Choroid plexus epithelial cell (primary cell): Measurements from ENCODE around the gene C16orf78.

Experiments
- DNase-seq: peaks from one replicate; pipeline ENCODE4 v3.0.0-alpha.2; 2010; ENCODE audit warnings: low read depth
- H3K4me3 ChIP-seq: 2 replicates; pipeline ENCODE4 v1.5.1; 2011; ENCODE audit warnings: low read depth, mild to moderate bottlenecking, control low read depth, low read length, moderate library complexity
- TF ChIP-seq, protein P1 (sequence below): conservative IDR thresholded peaks from 2 replicates; pipeline ENCODE4 v1.5.1; 2011; ENCODE audit warnings: low read depth, mild to moderate bottlenecking, control low read depth, inconsistent platforms, low read length, moderate library complexity

C16orf78 gene

DNA sequence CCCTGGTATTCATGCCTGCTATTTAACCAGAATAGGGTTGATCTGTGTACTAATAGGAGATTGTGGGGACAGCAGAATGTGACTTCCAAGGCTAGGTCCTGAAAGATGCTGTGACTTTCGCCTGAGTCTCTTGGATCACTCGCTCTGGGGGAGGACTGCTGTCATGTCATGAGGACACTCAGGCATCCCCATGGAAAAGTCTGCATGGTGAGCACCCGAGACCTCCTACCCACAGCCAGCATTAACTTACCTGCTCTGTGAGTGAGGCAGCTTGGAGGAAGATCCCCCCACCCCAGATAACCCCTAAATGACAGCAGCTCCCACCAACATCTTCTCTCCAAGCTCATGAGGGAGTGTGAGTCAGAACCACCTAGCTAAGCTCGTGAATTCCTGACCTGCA is 30.3 kb upstream of the C16orf78 start:
- TF ChIP-seq, protein P1, sequence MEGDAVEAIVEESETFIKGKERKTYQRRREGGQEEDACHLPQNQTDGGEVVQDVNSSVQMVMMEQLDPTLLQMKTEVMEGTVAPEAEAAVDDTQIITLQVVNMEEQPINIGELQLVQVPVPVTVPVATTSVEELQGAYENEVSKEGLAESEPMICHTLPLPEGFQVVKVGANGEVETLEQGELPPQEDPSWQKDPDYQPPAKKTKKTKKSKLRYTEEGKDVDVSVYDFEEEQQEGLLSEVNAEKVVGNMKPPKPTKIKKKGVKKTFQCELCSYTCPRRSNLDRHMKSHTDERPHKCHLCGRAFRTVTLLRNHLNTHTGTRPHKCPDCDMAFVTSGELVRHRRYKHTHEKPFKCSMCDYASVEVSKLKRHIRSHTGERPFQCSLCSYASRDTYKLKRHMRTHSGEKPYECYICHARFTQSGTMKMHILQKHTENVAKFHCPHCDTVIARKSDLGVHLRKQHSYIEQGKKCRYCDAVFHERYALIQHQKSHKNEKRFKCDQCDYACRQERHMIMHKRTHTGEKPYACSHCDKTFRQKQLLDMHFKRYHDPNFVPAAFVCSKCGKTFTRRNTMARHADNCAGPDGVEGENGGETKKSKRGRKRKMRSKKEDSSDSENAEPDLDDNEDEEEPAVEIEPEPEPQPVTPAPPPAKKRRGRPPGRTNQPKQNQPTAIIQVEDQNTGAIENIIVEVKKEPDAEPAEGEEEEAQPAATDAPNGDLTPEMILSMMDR, result no peak
- no peak overlapping the region for H3K4me3 ChIP-seq

DNA sequence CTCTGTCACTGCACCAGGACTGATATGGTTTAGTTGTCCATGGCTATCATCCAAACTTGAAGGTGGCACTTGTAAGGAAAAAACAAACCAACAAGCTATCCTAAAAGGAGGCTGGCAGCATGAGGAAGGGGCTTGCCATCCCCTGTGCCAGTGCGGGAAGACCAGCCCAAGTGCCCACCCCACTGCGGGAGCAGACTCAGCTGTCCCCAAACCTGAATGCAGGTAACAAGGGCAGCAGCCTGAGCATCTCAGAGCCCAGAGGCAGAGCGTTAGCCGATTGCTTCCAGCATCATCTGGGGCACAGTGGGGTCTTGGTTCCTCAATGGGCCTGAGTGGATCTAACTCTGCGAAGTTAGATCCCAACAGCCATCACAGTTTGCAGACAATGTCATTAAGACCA is 29.2 kb upstream of the C16orf78 start:
- TF ChIP-seq, protein P1, result no peak
- H3K4me3 ChIP-seq, result no peak overlapping the region
- DNase-seq, result no peak

More for the DNA sequence above, 30.3 kb upstream of the C16orf78 start:
- DNase-seq, result no peak

DNA sequence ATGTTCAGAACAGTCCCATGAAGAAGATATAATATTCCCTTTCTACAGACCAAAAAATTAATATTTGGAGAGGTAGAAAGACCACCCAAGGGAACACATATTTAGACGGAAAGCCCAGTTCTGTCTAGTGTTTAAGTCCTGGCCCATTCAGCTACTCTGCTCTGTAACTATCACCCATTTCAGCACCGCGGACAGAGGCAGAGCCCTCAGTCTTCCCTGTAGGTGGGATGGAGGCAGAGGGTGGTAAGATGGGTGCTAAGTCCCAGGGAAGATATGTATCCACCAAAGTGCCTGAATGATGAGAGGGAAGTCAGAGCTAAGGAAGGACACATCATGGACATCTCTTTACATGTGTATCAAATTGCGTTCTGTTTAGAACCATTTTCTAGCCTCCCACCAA is 27.8 kb upstream of the C16orf78 start:
- TF ChIP-seq, protein P1, result no peak
- no peak overlapping the region for H3K4me3 ChIP-seq
- no peak for DNase-seq

DNA sequence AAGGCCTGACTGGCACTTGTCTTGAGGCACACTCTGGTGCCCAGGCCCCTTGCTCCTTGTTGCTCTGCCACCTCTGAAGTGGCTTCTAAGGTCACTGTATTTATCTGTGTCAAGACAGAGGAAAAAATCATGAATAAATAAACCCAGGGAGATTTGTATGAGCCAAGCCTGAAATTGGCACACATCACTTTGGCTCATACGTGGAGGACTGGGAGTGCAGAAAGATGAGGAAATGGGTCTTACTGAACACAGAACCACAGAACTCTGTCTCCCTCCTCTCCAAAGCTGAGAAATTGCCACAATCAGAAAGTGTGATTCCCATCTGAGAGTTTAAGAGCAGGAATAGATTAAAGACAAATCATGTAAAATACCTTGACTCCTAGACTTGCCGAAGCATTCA is 27.1 kb upstream of the C16orf78 start:
- TF ChIP-seq, protein P1, result no peak
- H3K4me3 ChIP-seq, result no peak overlapping the region
- no peak for DNase-seq

DNA sequence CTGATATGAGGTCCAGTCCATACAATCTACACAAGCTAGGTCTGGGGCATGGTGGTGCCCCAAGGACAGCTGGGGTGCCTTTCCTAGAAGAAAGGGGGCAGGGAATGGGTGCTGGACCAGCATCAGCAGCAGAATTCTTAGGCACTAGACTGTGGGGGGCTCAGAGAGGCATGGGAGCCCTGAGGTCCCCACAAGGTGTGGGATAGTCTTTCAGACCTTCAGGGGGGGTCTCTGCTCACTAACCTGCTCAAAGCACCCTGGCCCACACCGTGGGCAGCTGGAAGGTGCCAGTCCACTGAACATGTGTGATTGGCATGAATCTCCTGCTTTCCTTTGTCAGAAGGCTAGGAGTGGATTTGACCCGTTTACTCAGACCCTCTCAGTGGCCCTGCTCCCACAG is 26.1 kb upstream of the C16orf78 start:
- H3K4me3 ChIP-seq, result no peak overlapping the region
- DNase-seq, result no peak
- TF ChIP-seq, protein P1, result no peak

DNA sequence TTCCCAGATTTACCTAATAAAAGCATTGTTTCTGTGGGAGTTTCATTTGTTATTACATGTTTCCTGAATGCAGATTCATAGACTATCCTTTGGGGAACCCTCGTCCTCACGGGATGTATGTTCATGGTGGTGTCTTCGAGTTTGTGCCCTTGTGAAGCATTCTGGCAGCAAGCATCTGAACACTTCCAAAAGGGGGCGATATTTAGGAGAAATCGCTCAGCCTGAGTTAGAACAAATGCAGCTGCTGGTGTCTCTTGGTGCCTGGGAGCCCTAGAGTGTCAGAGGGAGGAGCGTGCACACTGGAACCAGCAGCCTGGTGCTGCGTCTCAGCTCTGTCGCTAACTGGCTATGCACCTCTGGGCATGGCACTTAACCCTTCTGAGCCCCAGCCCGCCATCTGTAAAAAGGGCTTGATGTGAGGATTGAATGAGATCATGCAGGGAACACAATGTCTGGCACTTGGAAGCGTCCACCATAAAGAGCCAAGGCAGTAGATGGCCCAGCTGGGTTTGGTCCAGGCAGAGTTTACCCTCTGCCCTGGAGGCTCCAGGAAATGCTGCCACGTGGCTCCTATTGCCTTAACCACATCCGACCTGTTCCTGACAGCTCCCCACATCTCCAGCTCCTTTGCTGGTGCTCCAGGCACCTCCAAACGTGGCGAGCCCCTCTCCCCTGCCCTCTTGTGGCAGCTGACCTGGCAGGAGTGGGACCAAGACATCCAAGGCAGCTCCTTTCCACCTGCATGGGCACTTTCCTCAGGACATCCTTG is 25.0 kb upstream of the C16orf78 start:
- TF ChIP-seq, protein P1, result peak; percentile 4
- DNase-seq, result no peak

DNA sequence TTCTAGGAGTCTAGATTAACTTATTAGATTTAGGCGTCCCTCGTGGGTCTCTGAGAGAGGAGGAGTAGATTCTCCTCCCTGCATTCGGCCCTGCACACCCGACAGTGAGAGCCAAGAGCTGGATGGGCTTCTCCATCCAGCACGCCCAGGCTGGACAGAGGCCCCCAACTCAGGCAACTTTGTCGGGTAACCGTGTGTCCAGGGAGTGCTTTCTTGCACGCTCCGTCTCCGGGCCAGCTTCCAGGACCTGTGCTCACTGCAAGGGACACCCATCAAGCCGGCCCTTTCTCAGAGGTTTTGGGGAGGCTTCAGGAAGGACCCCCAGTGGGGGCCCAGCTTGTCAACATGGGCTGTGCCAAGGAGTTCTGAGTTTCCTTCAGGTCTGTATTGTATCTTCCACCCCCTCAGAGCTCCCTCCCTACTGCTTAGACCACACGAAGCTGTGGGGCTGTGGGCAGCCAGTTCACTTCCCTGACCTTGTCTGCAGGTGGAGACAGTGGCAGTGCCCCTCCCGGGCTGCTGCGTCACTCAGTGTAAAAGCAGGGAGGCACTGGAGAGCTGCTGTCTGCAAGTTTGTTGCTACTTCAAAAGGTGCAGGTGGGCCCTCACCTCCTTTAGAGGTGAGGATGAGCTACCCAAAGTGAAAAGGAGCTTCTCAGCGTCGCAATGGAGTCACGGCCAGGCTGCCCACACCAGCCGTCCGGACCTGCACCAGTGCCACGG is 24.0 kb upstream of the C16orf78 start:
- TF ChIP-seq, protein P1, result no peak
- no peak for DNase-seq
- no peak overlapping the region for H3K4me3 ChIP-seq

More for the DNA sequence above, 25.0 kb upstream of the C16orf78 start:
- H3K4me3 ChIP-seq, result no peak overlapping the region
